A204.1 (cell line): Measurements from ENCODE around the gene ICOSLG.
"Not testable (repeated sequence)": the region's sequence is repeated elsewhere in the genome, so short reads cannot be mapped to it uniquely, and the experiment has no call there.

Experiments used
- FAIRE-seq: peaks from 2 replicates; lab custom pipeline; 2012; peaks lifted over from hg19 to GRCh38; lab: Jason Lieb, UNC

The ICOSLG gene

GRCh38 chr21:44223334-44223733 is 17.4 kb downstream of the ICOSLG start:
- FAIRE-seq, result not testable (repeated sequence)

DNA sequence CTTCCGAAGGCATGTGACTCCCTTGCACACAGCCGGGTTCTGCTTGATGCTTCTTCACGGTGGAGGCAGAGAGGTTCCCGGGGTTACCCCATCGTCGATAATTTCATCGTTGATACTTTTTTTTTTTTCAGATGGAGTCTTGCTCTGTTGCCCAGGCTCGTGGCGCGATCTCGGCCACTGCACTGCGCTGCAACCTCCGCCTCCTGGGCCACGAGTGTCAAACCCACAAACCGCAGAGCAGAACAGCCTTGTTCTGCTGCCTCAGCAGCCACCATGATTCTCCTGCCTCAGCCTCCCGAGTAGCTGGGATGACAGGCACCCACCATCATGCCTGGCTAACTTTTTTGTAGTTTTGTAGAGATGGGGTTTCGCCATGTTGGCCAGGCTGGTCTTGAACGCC is 20.1 kb downstream of the ICOSLG start:
- FAIRE-seq, result not testable (repeated sequence)

GRCh38 chr21:44218461-44218860 is 22.3 kb downstream of the ICOSLG start:
- not testable (repeated sequence) for FAIRE-seq

- FAIRE-seq, result not testable (repeated sequence)
Measured at GRCh38 chr21:44211978-44212377, 28.8 kb downstream of the ICOSLG start.

DNA sequence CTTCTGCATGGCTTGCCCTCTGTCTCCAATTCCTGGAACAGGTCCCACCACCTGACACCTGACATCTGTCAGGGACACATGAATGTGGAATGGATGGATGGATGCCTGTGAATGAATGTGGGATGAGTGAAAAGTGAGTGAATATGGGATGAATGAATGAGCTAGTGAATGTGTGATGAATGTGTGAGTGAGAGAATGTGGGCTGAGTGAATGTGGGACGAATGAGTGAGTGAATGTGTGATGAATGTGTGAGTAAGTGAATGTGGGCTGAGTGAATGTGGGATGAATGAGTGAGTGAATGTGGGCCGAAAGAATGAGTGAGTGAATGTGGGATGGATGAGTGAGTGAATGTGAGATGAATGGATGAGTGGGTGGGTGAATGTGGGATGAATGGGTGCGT is 29.2 kb downstream of the ICOSLG start:
- not testable (repeated sequence) for FAIRE-seq

DNA sequence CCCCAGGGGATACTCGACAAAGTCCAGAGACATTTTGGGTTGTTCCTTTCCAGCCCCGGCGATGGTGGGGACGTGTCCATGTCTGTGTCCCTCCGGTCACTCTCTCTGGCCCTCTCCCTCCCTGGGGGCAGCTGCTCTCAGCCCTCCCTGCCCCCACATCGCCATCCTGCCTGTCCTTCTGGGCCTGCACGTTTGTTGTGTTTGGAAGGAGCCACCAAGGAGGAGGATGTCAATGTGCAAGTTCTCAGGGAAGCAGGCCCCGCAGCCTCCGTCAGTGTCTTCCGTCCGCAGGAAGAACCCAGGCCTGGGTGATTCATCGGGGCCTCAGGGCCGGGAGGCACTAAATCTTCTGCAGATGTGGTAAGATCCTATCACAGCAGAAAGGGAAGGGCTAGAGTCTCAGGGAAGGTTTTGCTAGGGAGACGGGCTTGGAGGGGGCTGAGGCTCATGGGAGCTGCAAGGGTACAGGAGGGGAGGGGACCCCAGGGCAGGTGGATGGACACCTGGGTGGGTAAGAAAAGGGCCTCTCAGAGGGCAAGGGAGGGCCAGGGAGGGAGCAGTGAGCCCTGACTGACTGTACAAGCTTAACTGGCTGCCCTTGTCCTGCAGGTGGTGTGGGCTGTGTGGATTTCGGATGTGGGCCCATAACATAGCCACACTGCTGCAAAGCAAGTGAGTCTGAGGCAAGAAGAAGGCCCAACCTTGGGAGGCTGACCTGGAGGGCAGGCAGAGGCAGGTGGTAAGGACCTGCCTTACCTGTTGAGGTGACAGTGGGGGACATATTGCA is 32.7 kb downstream of the ICOSLG start:
- not testable (repeated sequence) for FAIRE-seq

GRCh38 chr21:44206698-44207676 is 33.8 kb downstream of the ICOSLG start:
- FAIRE-seq, result not testable (repeated sequence)

DNA sequence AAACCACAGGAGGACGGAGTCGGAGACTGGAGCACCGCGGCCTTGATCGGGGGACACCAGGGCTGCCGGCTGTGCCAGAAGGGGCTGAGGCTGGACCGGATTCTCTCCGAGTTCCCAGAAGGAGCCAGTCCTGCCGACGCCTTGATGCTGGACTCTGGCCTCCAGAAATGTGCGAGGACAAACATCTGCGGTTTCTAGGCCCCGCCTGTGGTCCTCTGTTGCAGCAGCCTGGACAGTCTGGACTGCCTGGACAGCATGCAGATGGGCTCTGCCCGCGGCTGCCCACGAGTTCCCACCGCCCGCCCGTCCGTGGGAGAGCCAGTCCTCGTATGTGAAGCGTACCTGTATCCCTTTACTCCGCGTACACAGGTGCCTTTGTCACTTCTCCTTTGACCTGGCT is 34.6 kb downstream of the ICOSLG start:
- FAIRE-seq, result not testable (repeated sequence)

DNA sequence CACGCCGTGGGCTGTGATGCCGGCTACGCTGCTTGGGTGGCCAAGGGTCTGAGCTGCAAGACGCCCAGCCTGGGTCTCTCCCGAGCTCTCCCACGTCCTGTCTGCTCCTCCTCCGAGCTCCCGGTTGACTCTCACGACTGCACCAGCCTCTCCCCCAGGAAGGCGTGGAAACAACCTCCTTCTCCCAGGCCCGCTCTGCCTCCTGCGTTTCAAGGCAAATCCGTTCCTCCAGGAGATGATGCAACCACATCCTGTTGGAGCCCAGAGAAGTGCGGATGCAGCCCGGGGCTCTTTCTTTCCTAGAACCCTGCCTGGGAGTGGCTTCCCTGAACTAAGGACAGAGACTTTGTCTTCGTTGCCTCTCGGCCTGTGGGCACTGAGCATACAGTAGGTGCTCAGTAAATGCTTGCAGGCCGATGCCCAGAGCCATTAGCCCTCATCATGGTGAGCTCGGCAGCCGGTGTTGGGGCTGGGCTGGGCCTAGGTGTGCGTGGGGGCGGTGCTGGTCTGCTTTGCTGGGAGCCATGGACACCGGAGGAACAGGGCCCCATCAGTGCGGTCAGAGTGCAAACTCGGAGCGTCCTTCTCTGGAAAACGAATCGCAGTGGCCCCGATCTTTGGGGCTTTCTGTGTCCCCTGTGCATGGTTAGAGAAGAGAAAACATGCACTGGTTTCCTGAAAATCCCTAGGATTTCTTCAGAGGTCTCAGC is 38.0 kb downstream of the ICOSLG start:
- not testable (repeated sequence) for FAIRE-seq

DNA sequence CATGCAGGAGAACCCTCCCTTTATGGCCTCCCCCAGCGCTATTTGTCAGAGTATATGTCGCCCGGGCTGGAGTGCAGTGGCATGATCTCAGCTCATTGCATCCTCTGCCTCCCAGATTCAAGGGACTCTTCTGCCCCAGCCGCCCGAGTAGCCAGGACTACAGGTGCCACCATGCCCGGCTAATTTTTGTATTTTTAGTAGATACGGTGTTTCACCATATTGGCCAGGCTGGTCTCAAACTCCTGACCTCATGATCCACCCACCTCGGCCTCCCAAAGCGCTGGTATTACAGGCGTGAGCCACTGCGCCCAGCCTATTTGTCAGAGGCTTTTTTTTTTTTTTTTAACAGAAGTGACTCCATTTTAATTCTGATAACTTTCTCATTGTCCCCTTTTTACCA is 40.7 kb downstream of the ICOSLG start:
- not testable (repeated sequence) for FAIRE-seq

- FAIRE-seq, result no peak
Measured at GRCh38 chr21:44199448-44199847, 41.3 kb downstream of the ICOSLG start.

- not testable (repeated sequence) for FAIRE-seq
Measured at GRCh38 chr21:44197156-44197516, 43.6 kb downstream of the ICOSLG start.

GRCh38 chr21:44196212-44197155 is 44.3 kb downstream of the ICOSLG start:
- not testable (repeated sequence) for FAIRE-seq

DNA sequence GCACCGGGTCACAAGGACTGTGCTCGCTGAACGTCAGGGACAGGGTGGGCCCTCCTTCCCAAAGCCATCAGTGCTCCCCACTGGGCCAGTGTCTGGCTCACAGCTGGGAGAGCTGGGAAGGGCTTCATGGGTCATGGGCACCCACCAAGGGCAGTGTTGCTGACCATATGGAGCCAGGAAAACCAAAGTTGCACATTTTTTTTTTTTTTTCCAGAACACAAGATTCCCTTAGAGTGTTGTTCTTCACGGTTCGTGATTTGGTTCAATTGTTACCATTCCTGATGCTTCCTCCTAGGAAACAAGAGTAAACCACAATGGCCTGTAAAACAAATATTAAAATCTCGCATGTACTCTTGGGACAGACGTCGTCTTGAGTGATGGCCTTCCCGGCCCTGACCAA is 45.9 kb downstream of the ICOSLG start:
- not testable (repeated sequence) for FAIRE-seq

GRCh38 chr21:44194451-44194850 is 46.3 kb downstream of the ICOSLG start:
- not testable (repeated sequence) for FAIRE-seq

GRCh38 chr21:44193108-44193507 is 47.6 kb downstream of the ICOSLG start:
- FAIRE-seq, result not testable (repeated sequence)

GRCh38 chr21:44190349-44191271 is 50.1 kb downstream of the ICOSLG start:
- not testable (repeated sequence) for FAIRE-seq

GRCh38 chr21:44184862-44185261 is 55.9 kb downstream of the ICOSLG start:
- FAIRE-seq, result not testable (repeated sequence)

DNA sequence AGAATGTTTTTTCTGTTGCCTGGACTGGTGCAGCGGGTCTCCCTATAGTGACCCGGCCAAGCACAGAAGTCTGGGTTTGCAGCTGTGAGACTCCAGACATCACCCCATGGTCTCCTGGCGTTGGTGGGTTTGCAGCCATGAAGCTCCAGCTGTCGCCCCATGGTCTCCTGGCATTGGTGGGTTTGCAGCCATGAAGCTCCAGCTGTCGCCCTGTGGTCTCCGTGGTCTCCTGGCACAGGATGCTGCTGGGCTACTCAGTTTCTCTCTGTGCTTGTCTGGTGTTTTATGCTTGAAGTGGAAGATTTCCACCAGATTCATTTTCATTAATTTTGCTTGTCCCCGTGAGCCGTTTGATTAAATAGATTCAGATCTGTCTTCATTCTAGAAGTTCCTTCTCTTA is 58.5 kb downstream of the ICOSLG start:
- not testable (repeated sequence) for FAIRE-seq

DNA sequence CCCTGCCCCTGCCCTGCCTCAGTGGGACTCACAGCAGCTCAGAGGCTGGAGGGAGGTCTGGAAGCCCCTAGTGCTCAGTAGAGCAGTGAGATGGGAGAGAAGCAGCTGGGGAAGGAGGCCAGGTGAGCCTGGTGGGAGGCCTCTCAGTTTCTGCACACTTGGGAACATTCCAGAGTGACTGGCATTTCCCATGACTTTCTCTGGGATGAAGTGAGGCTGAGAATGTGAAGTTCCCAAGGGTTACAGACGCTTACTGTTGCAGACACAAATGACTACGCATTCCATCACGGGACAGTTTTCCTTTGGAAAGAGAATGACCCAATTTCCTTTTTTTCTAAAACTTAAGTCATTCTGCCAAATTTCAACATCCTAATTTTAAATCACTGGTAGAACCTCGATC is 59.2 kb downstream of the ICOSLG start:
- FAIRE-seq, result not testable (repeated sequence)
